Neural progenitor cell (in vitro differentiated cells): ENCODE measurements around the gene EVC2.

Experiments
- CTCF ChIP-seq: fragments of 200-600 bp; sonication (generic); IDR thresholded peaks from 2 replicates; pipeline ENCODE4 v1.5.1; 2017; ENCODE audit warnings: antibody characterized with exemption, mild to moderate bottlenecking
- EZH2 ChIP-seq: fragments of 200-600 bp; sonication (generic); IDR thresholded peaks from 2 replicates; pipeline ENCODE4 v1.6.1; 2017; ENCODE audit warnings: antibody characterized with exemption, mild to moderate bottlenecking, moderate library complexity

- TF ChIP-seq CTCF (no peak), EZH2 (no peak)
Measured at GRCh38 chr4:5524446-5525299, 183.7 kb downstream of the EVC2 start.
